NT2/D1 (cell line): Measurements from ENCODE around the gene FCER1G.

ENCODE experiments used
- SUZ12 ChIP-seq: IDR thresholded peaks from 2 replicates; pipeline ENCODE4 v1.6.1; 2011; ENCODE audit not compliant: insufficient read length, insufficient read depth; ENCODE audit errors: extremely low read depth
- YY1 ChIP-seq: IDR thresholded peaks from 2 replicates; pipeline ENCODE4 v1.6.1; 2011; ENCODE audit not compliant: insufficient read length, insufficient read depth
- ZNF274 ChIP-seq: IDR thresholded peaks from 2 replicates; pipeline ENCODE4 v1.6.1; 2011; ENCODE audit warnings: mild to moderate bottlenecking, low read depth, low read length

DNA sequence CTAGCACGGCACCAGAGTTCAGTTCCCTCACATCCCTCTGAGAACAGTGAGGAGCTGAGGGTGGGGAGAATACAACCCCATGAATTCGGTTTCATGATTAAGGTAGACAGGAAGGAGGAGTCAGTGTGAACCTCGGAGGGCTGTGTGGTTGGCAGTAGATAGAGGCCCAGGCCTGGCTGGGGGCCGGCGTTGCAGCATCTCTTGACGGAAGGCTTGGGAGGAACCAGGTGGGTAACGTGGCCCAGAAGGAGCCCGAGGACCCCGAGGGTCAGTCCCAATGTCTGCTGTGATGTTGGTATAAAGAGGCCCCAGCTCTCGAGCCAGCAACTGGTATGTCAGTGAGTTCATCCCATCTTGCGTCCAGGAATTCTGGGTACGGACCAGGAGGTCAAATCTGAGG lies 43.4 kb upstream of the FCER1G start:
- TF ChIP-seq SUZ12 (no peak), YY1 (no peak), ZNF274 (no peak)
